A549 (cell line): ENCODE measurements around the gene BTG1. TPM values are rescaled to one million over a fixed set of nuclear protein-coding genes. Genes with fewer than 3 reads are reported as not detected.

Experiments
- ATAC-seq, 2 experiments: fragments of 200-7000 bp in 1 of 2; fragments of >200 bp in 1 of 2; cut with Nextera tagmentation in 1 of 2; cut with Tn5 transposase in 1 of 2; 3 replicates each; pipeline versions ENCODE4 v1.8.0 to v1.9.1; 2018 to 2020; ENCODE audit warnings: mild to moderate bottlenecking in 1 of 2, moderate library complexity in 1 of 2
- CTCF ChIA-PET: fragments of 300-600 bp; sonication (Branson Sonifier 250); formaldehyde crosslinking; extraction: SDS; loops from one replicate; lab custom pipeline; 2021; ENCODE audit warnings: antibody characterized with exemption, inconsistent platforms; lab: Yijun Ruan, JAX
- POLR2A ChIA-PET: fragments of 350-600 bp; formaldehyde crosslinking; extraction: SDS; loops from one replicate; lab custom pipeline; 2021; ENCODE audit warnings: antibody characterized with exemption, inconsistent platforms; lab: Yijun Ruan, JAX
- DNase-seq, 2 experiments: peaks; one replicate each; pipeline versions ENCODE4 v3.0.0 to v3.0.0-alpha.2; 2011 to 2016; ENCODE audit warnings: low read depth in 1 of 2, low spot score in 1 of 2
- FAIRE-seq: peaks from 2 replicates; lab custom pipeline; 2011; peaks lifted over from hg19 to GRCh38; lab: Jason Lieb, UNC
- H3K27ac ChIP-seq, 2 experiments: fragments of >200 bp; sonication (Bioruptor Twin); formaldehyde crosslinking; 3 replicates each; pipeline ENCODE4 v1.5.1; 2016 to 2017
- H3K4me1 ChIP-seq: fragments of >200 bp; sonication (Bioruptor Twin); formaldehyde crosslinking; 3 replicates; pipeline ENCODE4 v1.6.1; 2016
- H3K4me2 ChIP-seq: fragments of >200 bp; sonication (Bioruptor Twin); formaldehyde crosslinking; 3 replicates; pipeline ENCODE4 v1.6.1; 2016
- H3K4me3 ChIP-seq: fragments of >200 bp; sonication (Bioruptor Twin); formaldehyde crosslinking; 3 replicates; pipeline ENCODE4 v1.5.1; 2016
- H3K9me3 ChIP-seq: fragments of >200 bp; sonication (Bioruptor Twin); formaldehyde crosslinking; 3 replicates; pipeline ENCODE4 v1.6.1; 2016
- CBX8 ChIP-seq: fragments of 200-600 bp; sonication (generic); IDR thresholded peaks from 2 replicates; pipeline ENCODE4 v1.6.1; 2016
- CEBPB ChIP-seq, 2 experiments: fragments of >200 bp in 1 of 2; sonication (Bioruptor Twin) in 1 of 2; formaldehyde crosslinking in 1 of 2; IDR thresholded peaks; 2 replicates each; pipeline ENCODE4 v1.6.1; 2012 to 2016
- CHD2 ChIP-seq: fragments of 150-350 bp; IDR thresholded peaks from 2 replicates; pipeline ENCODE4 v1.6.1; 2014; ENCODE audit warnings: low read length; ENCODE audit not compliant: partially characterized antibody
- EP300 ChIP-seq, 2 experiments: fragments of >200 bp; sonication (Bioruptor Twin); formaldehyde crosslinking; IDR thresholded peaks; 2 replicates in 1 of 2; 3 replicates in 1 of 2; pipeline ENCODE4 v1.6.1; 2016 to 2017
- ESRRA ChIP-seq: fragments of 150-350 bp; IDR thresholded peaks from 2 replicates; pipeline ENCODE4 v1.6.1; 2014; ENCODE audit warnings: mild to moderate bottlenecking, low read length, borderline replicate concordance
- FOSB ChIP-seq: fragments of 250-450 bp; sonication (Bioruptor Pico); IDR thresholded peaks from 2 replicates; pipeline ENCODE4 v1.5.0; 2020; ENCODE audit warnings: mild to moderate bottlenecking, moderate library complexity
- FOSL2 ChIP-seq, 2 experiments: fragments of 450-650 bp in 1 of 2; fragments of >200 bp in 1 of 2; sonication (Bioruptor Twin) in 1 of 2; formaldehyde crosslinking; IDR thresholded peaks; 2 replicates each; pipeline versions ENCODE4 v1.5.0 to v1.6.1; 2016 to 2020; ENCODE audit warnings: mild to moderate bottlenecking in 1 of 2, moderate library complexity in 1 of 2
- FOXS1 ChIP-seq: fragments of 250-450 bp; sonication (Bioruptor Pico); IDR thresholded peaks from 2 replicates; pipeline ENCODE4 v1.5.0; 2020; ENCODE audit warnings: mild to moderate bottlenecking, moderate library complexity
- HOXA7 ChIP-seq: fragments of 250-450 bp; sonication (Bioruptor Pico); IDR thresholded peaks from 2 replicates; pipeline ENCODE4 v1.5.0; 2020; ENCODE audit warnings: mild to moderate bottlenecking, moderate library complexity
- JUNB ChIP-seq: fragments of >200 bp; sonication (Bioruptor Twin); formaldehyde crosslinking; IDR thresholded peaks from 2 replicates; pipeline ENCODE4 v1.6.1; 2016
- KDM5A ChIP-seq: fragments of 200-600 bp; sonication (generic); IDR thresholded peaks from 2 replicates; pipeline ENCODE4 v1.6.1; 2016; ENCODE audit warnings: antibody characterized with exemption, mild to moderate bottlenecking
- MYC ChIP-seq: IDR thresholded peaks from 2 replicates; pipeline ENCODE4 v1.6.1; 2012; ENCODE audit warnings: mild to moderate bottlenecking, inconsistent platforms, low read length, improper control_type of control experiment, borderline replicate concordance
- NPAS2 ChIP-seq: fragments of 250-450 bp; sonication (Bioruptor Pico); IDR thresholded peaks from 2 replicates; pipeline ENCODE4 v1.8.0; 2022; ENCODE audit warnings: mild to moderate bottlenecking, moderate library complexity, borderline replicate concordance
- NR3C1 ChIP-seq: fragments of >200 bp; sonication (Bioruptor Twin); formaldehyde crosslinking; IDR thresholded peaks from 3 replicates; pipeline ENCODE4 v1.6.1; 2017
- POLR2A ChIP-seq: IDR thresholded peaks from 2 replicates; pipeline ENCODE4 v1.6.1; 2012; ENCODE audit warnings: mild to moderate bottlenecking, low read length
- POLR2AphosphoS2 ChIP-seq: conservative IDR thresholded peaks from 2 replicates; pipeline ENCODE4 v1.6.1; 2012; ENCODE audit warnings: low read length, improper control_type of control experiment, inconsistent platforms
- SMC3 ChIP-seq: fragments of >200 bp; sonication (Bioruptor Twin); formaldehyde crosslinking; IDR thresholded peaks from 3 replicates; pipeline ENCODE4 v1.6.1; 2018; ENCODE audit warnings: inconsistent platforms
- TP53 ChIP-seq: fragments of 250-450 bp; sonication (Bioruptor Pico); IDR thresholded peaks from 2 replicates; pipeline ENCODE4 v1.5.0; 2021; ENCODE audit warnings: mild to moderate bottlenecking, moderate library complexity
- ZFP36 ChIP-seq: fragments of 450-650 bp; IDR thresholded peaks from 2 replicates; pipeline ENCODE4 v1.6.1; 2014; ENCODE audit warnings: borderline replicate concordance; ENCODE audit not compliant: partially characterized antibody
- WGBS: methylation state at CpG from one replicate; pipeline ENCODE4 v1.1.6; 2017; ENCODE audit errors: missing lambda C conversion rate; 5-methylcytosine and 5-hydroxymethylcytosine counted together
- polyA plus RNA-seq, 4 experiments: library from polyadenylated mRNA; depleted of rRNA in 3 of 4; stranded (reverse); fragments of >200 nt; fragmentation: RNase III in 1 of 4; extraction: RNeasy Plus Mini Kit Qiagen cat#74134 plus additional on column Dnase treatment in 1 of 4; gene quantifications; 2 replicates in 3 of 4; 3 replicates in 1 of 4; pipeline ENCODE4 v1.2.3, GENCODE V29; 2011 to 2017
- TF ChIP-seq, protein P1 (sequence below): fragments of 250-450 bp; sonication (Bioruptor Pico); IDR thresholded peaks from 2 replicates; pipeline ENCODE4 v1.5.0; 2020; ENCODE audit warnings: low read depth, mild to moderate bottlenecking, moderate library complexity
- TF ChIP-seq, protein P2 (sequence below): IDR thresholded peaks from 2 replicates; pipeline ENCODE4 v1.6.1; 2012; ENCODE audit warnings: low read depth, borderline replicate concordance
- TF ChIP-seq, protein P3 (sequence below): fragments of 250-450 bp; sonication (Bioruptor Pico); IDR thresholded peaks from 2 replicates; pipeline ENCODE4 v1.5.0; 2021; ENCODE audit warnings: mild to moderate bottlenecking, moderate library complexity, borderline replicate concordance
- TF ChIP-seq, protein P4 (sequence below): fragments of 450-650 bp; IDR thresholded peaks from 2 replicates; pipeline ENCODE4 v1.6.1; 2014; ENCODE audit warnings: antibody characterized with exemption
- TF ChIP-seq, protein P5 (sequence below): fragments of >200 bp; sonication (Bioruptor Twin); formaldehyde crosslinking; IDR thresholded peaks from 3 replicates; pipeline ENCODE4 v1.6.1; 2016
- TF ChIP-seq, protein P6 (sequence below): IDR thresholded peaks from 2 replicates; pipeline ENCODE4 v1.6.1; 2012
- TF ChIP-seq, protein P7 (sequence below): IDR thresholded peaks from 2 replicates; pipeline ENCODE4 v1.6.1; 2012

The BTG1 gene
- polyA plus RNA-seq, 2 of the 4 experiments (the other 2 are of a cell fraction), result 29.4 to 138 TPM

DNA sequence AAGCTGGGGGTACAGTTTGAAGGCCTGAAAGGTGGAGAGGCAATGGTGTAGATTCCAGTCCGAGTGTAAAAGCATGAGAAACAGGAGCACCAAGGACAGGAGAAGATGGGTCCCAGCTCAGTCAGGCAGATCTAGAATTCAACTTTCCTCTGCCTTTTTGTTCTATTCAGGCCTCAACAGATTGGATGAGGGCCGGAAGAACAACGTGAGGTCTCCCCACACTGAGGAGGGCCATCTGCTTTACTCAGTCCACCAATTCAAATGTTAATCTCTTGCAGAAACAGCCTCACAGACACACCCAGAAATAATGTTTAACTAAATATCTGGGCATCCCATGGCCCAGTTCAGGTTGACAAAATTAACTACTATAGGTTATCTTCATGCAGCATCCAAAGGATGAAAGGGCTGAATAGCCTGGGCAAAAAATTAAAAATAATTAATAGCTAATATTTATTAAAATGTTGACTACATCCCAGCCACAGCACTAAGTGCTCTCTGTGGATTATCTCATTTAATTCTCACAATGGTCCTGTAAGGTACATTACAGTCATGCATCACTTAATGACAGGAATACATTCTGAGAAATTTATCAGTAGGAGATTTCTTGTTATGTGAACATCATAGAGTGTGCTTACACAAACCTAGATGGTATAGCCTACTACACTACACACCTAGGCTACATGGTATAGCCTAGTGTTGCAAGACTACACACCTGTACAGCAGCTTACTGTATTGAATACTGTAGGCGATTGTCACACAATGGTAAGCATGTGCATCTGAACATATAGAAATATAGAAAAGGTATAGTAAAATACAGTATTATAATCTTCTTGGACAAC lies 22.5 kb downstream of the BTG1 start:
- ChIA-PET CTCF (interaction anchor here (0.5 to 1.2 kb wide), 5 partner anchors 9 to 532 kb away, joined by 3 to 5 read pairs (median 3); no protein-coding TSS in a partner anchor), POLR2A (interaction anchor here (0.8 kb wide), 1 partner anchor 9 kb away, joined by 7 read pairs; no protein-coding TSS in a partner anchor)
- H3K27ac ChIP-seq, result peak overlapping the region in 1 of 2 experiments; percentile 15; a peak in 1 of 6 replicates

DNA sequence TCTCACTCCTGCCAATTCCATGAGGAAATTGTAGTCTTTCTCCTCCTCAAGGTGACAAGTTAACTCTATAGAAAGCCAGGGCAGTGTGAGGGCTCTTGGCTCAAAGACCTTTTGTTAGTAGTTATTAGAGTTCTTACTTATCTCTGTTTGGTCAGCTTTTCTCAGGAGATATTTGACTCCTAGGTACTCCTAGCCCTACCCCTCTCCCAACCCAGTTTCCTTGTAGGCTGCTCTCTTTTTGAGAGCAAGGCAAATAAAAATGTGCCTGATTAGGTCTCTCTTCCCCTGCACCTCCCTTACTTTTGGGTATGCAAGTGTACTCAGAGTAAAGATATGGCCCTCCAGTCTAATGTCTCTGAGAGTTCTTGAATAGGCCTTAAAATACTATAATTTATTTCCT lies 23.8 kb downstream of the BTG1 start:
- peaks cover 10% of the 10 kb centered on the region; the same call in 1 of the 3 replicates for H3K9me3 ChIP-seq
- ChIA-PET CTCF (no interaction called here), POLR2A (no interaction called here)
- ATAC-seq, result peak; percentile 19 to 44; a peak in 4 of 6 replicates
- no peak for DNase-seq
- FAIRE-seq, result no peak
- 0 out of 6 replicates have a peak overlapping the region, but pooled peaks of 1 of the 2 experiments have one; percentile 1 for H3K27ac ChIP-seq
- no peak overlapping the region for H3K4me3 ChIP-seq
- no peak overlapping the region for H3K4me2 ChIP-seq
- peaks cover 28% of the 10 kb centered on the region for H3K4me1 ChIP-seq
- TF ChIP-seq, protein P1, sequence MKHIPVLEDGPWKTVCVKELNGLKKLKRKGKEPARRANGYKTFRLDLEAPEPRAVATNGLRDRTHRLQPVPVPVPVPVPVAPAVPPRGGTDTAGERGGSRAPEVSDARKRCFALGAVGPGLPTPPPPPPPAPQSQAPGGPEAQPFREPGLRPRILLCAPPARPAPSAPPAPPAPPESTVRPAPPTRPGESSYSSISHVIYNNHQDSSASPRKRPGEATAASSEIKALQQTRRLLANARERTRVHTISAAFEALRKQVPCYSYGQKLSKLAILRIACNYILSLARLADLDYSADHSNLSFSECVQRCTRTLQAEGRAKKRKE, result no peak
- TF ChIP-seq FOXS1 (no peak), CHD2 (no peak), JUNB (no peak), TP53 (CRISPR knock-in tag) (no peak), POLR2AphosphoS2 (no peak; the same call in 1 of the 2 replicates), POLR2A (no peak), CEBPB (IDR thresholded peaks at IDR 0.05) (no peak)
- TF ChIP-seq, protein P2, sequence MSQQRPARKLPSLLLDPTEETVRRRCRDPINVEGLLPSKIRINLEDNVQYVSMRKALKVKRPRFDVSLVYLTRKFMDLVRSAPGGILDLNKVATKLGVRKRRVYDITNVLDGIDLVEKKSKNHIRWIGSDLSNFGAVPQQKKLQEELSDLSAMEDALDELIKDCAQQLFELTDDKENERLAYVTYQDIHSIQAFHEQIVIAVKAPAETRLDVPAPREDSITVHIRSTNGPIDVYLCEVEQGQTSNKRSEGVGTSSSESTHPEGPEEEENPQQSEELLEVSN, result no peak
- TF ChIP-seq, protein P3, sequence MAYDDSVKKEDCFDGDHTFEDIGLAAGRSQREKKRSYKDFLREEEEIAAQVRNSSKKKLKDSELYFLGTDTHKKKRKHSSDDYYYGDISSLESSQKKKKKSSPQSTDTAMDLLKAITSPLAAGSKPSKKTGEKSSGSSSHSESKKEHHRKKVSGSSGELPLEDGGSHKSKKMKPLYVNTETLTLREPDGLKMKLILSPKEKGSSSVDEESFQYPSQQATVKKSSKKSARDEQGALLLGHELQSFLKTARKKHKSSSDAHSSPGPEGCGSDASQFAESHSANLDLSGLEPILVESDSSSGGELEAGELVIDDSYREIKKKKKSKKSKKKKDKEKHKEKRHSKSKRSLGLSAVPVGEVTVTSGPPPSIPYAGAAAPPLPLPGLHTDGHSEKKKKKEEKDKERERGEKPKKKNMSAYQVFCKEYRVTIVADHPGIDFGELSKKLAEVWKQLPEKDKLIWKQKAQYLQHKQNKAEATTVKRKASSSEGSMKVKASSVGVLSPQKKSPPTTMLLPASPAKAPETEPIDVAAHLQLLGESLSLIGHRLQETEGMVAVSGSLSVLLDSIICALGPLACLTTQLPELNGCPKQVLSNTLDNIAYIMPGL (CRISPR knock-in tag), result no peak
- TF ChIP-seq, protein P4, sequence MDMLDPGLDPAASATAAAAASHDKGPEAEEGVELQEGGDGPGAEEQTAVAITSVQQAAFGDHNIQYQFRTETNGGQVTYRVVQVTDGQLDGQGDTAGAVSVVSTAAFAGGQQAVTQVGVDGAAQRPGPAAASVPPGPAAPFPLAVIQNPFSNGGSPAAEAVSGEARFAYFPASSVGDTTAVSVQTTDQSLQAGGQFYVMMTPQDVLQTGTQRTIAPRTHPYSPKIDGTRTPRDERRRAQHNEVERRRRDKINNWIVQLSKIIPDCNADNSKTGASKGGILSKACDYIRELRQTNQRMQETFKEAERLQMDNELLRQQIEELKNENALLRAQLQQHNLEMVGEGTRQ, result no peak
- TF ChIP-seq, protein P5, sequence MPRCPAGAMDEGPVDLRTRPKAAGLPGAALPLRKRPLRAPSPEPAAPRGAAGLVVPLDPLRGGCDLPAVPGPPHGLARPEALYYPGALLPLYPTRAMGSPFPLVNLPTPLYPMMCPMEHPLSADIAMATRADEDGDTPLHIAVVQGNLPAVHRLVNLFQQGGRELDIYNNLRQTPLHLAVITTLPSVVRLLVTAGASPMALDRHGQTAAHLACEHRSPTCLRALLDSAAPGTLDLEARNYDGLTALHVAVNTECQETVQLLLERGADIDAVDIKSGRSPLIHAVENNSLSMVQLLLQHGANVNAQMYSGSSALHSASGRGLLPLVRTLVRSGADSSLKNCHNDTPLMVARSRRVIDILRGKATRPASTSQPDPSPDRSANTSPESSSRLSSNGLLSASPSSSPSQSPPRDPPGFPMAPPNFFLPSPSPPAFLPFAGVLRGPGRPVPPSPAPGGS, result no peak

More for the DNA sequence above, 22.5 kb downstream of the BTG1 start:
- Histone ChIP-seq H3K4me3 (no peak overlapping the region), H3K4me2 (no peak overlapping the region), H3K4me1 (peaks cover 28% of the 10 kb centered on the region), H3K9me3 (peaks cover 10% of the 10 kb centered on the region; the same call in 1 of the 3 replicates)
- ATAC-seq, result no peak; a peak in 2 of 6 replicates
- no peak for TF ChIP-seq NR3C1
- no peak for TF ChIP-seq EP300 (IDR thresholded peaks at IDR 0.05)
- TF ChIP-seq ZFP36, result no peak
- TF ChIP-seq ESRRA, result no peak
- TF ChIP-seq, protein P4, result no peak
- TF ChIP-seq FOSB (CRISPR knock-in tag), result no peak
- TF ChIP-seq, protein P6, sequence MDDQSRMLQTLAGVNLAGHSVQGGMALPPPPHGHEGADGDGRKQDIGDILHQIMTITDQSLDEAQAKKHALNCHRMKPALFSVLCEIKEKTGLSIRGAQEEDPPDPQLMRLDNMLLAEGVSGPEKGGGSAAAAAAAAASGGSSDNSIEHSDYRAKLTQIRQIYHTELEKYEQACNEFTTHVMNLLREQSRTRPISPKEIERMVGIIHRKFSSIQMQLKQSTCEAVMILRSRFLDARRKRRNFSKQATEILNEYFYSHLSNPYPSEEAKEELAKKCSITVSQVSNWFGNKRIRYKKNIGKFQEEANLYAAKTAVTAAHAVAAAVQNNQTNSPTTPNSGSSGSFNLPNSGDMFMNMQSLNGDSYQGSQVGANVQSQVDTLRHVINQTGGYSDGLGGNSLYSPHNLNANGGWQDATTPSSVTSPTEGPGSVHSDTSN, result no peak
- TF ChIP-seq FOSL2 (IDR thresholded peaks at IDR 0.05), result no peak
- no peak for TF ChIP-seq FOSL2 (CRISPR knock-in tag; IDR thresholded peaks at IDR 0.05)
- no peak for TF ChIP-seq HOXA7 (CRISPR knock-in tag)
- TF ChIP-seq, protein P7, sequence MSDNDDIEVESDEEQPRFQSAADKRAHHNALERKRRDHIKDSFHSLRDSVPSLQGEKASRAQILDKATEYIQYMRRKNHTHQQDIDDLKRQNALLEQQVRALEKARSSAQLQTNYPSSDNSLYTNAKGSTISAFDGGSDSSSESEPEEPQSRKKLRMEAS, result no peak
- TF ChIP-seq CBX8, result no peak
- TF ChIP-seq NPAS2 (CRISPR knock-in tag), result no peak
- TF ChIP-seq KDM5A, result no peak
- no peak for TF ChIP-seq CEBPB (IDR thresholded peaks at IDR 0.05)
- no peak for TF ChIP-seq SMC3
- TF ChIP-seq, protein P2, result no peak
- TF ChIP-seq MYC, result no peak
- no peak for TF ChIP-seq POLR2A
- no peak for FAIRE-seq
- 65% methylated on average over 4 of the region's 4 CpGs for WGBS
- DNase-seq, result no peak
